Neural crest cell (in vitro differentiated cells): ENCODE results near the gene NPTX2. TPM values are rescaled to one million over a fixed set of nuclear protein-coding genes. Genes with fewer than 3 reads are reported as not detected.

ENCODE experiments used
- DNase-seq: peaks from one replicate; pipeline ENCODE4 v3.0.0; 2021; ENCODE audit warnings: low read depth, mixed read lengths, low spot score
- H3K27ac Mint-ChIP-seq: one replicate; pipeline ENCODE4 v1.8.0; 2021; ENCODE audit warnings: mild to moderate bottlenecking, mixed read lengths; ENCODE audit not compliant: unreplicated experiment
- H3K27me3 Mint-ChIP-seq: 2 replicates; pipeline ENCODE4 v1.8.0; 2021; ENCODE audit warnings: low read depth, mild to moderate bottlenecking, mixed read lengths
- H3K36me3 Mint-ChIP-seq: 2 replicates; pipeline ENCODE4 v1.8.0; 2021; ENCODE audit warnings: low read depth, mild to moderate bottlenecking, mixed read lengths
- H3K4me1 Mint-ChIP-seq: 2 replicates; pipeline ENCODE4 v1.8.0; 2021; ENCODE audit warnings: mixed read lengths
- H3K4me3 Mint-ChIP-seq: one replicate; pipeline ENCODE4 v1.8.0; 2021; ENCODE audit warnings: mild to moderate bottlenecking, mixed read lengths
- H3K9me3 Mint-ChIP-seq: 2 replicates; pipeline ENCODE4 v1.8.0; 2021; ENCODE audit warnings: mixed read lengths
- CTCF ChIP-seq: fragments of 200-600 bp; sonication (generic); conservative IDR thresholded peaks from 2 replicates; pipeline ENCODE4 v1.5.0; 2021; ENCODE audit warnings: antibody characterized with exemption, mild to moderate bottlenecking
- total RNA-seq: library from RNA; stranded (reverse); gene quantifications from 2 replicates; pipeline ENCODE4 v1.2.1, GENCODE V29; 2021

The NPTX2 gene
- total RNA-seq, 1 donor from 2014 or later = 15.9 TPM

- DNase-seq = no peak
- Mint-ChIP-seq H3K27me3 (peaks cover 6% of the 10 kb centered on the region), H3K36me3 (no peaks in the 10 kb centered on the region), H3K4me3 (no peak overlapping the region), H3K27ac (no peak overlapping the region), H3K9me3 (peaks cover 6% of the 10 kb centered on the region), H3K4me1 (peaks cover 16% of the 10 kb centered on the region)
- TF ChIP-seq CTCF = no peak
Measured at GRCh38 chr7:98664882-98665281, 47.8 kb downstream of the NPTX2 start.

GRCh38 chr7:98668255-98668654 is 51.2 kb downstream of the NPTX2 start:
- Mint-ChIP-seq H3K4me3 (no peak overlapping the region), H3K27ac (no peak overlapping the region)

GRCh38 chr7:98669329-98670000 is 52.4 kb downstream of the NPTX2 start:
- TF ChIP-seq CTCF = no peak
- Mint-ChIP-seq H3K9me3 (no peaks in the 10 kb centered on the region), H3K27me3 (peaks cover 3% of the 10 kb centered on the region), H3K36me3 (no peaks in the 10 kb centered on the region), H3K27ac (no peak overlapping the region), H3K4me1 (peaks cover 12% of the 10 kb centered on the region), H3K4me3 (no peak overlapping the region)
- no peak for DNase-seq

More at GRCh38 chr7:98668255-98668654, 51.2 kb downstream of the NPTX2 start:
- peaks cover 6% of the 10 kb centered on the region for H3K9me3 Mint-ChIP-seq
- TF ChIP-seq CTCF = no peak
- peaks cover 12% of the 10 kb centered on the region for H3K4me1 Mint-ChIP-seq
- peak; percentile 3 for DNase-seq
- H3K36me3 Mint-ChIP-seq = no peaks in the 10 kb centered on the region
- peaks cover 3% of the 10 kb centered on the region for H3K27me3 Mint-ChIP-seq

GRCh38 chr7:98670186-98670585 is 53.1 kb downstream of the NPTX2 start:
- H3K27ac Mint-ChIP-seq = no peak overlapping the region
- no peak for TF ChIP-seq CTCF
- peaks cover 3% of the 10 kb centered on the region for H3K27me3 Mint-ChIP-seq
- H3K36me3 Mint-ChIP-seq = no peaks in the 10 kb centered on the region
- H3K4me1 Mint-ChIP-seq = peaks cover 5% of the 10 kb centered on the region
- no peak for DNase-seq
- H3K9me3 Mint-ChIP-seq = no peaks in the 10 kb centered on the region
- no peak overlapping the region for H3K4me3 Mint-ChIP-seq

- Mint-ChIP-seq H3K4me3 (no peak overlapping the region), H3K4me1 (peaks cover 4% of the 10 kb centered on the region), H3K36me3 (no peaks in the 10 kb centered on the region), H3K27me3 (peaks cover 6% of the 10 kb centered on the region), H3K9me3 (no peaks in the 10 kb centered on the region), H3K27ac (no peak overlapping the region)
- no peak for DNase-seq
- TF ChIP-seq CTCF = no peak
Measured at GRCh38 chr7:98671733-98672331, 54.7 kb downstream of the NPTX2 start.
